Heart right ventricle (tissue), 16 donors: Measurements from ENCODE around the gene JPT2. TPM values are rescaled to one million over a fixed set of nuclear protein-coding genes. Genes with fewer than 3 reads are reported as not detected.
A peak's percentile ranks its signal among the peaks of the same experiment; 100 is the strongest.

Source experiments
- ATAC-seq, 8 donors: fragments of 200-7000 bp; cut with Tn5 transposase; one replicate each; pipeline ENCODE4 v1.9.1; 2020; ENCODE audit warnings: mild to moderate bottlenecking in 8 of 8, moderate library complexity in 8 of 8, moderate number of reproducible peaks in 1 of 8
- DNase-seq, 2 donors: peaks; one replicate each; pipeline ENCODE4 v3.0.0-alpha.2; 2020
- H3K27ac ChIP-seq, 10 donors: fragments of 200-600 bp; sonication (generic) in 2 of 10; one replicate each; pipeline versions ENCODE4 v1.5.0 to v1.8.0; 2020 to 2022; ENCODE audit warnings: mild to moderate bottlenecking in 3 of 10
- H3K27me3 ChIP-seq, 7 donors: fragments of 200-600 bp; one replicate each; pipeline ENCODE4 v1.8.0; 2021 to 2022; ENCODE audit warnings: mild to moderate bottlenecking in 2 of 7
- H3K36me3 ChIP-seq, 9 donors: fragments of 200-600 bp; sonication (generic) in 1 of 9; one replicate each; pipeline versions ENCODE4 v1.5.0 to v1.8.0; 2020 to 2022; ENCODE audit warnings: mild to moderate bottlenecking in 2 of 9
- H3K4me1 ChIP-seq, 9 donors: fragments of 200-600 bp; sonication (generic) in 1 of 9; one replicate each; pipeline versions ENCODE4 v1.5.0 to v1.8.0; 2020 to 2022; ENCODE audit warnings: mild to moderate bottlenecking in 4 of 9
- H3K4me3 ChIP-seq, 10 donors: fragments of 200-600 bp; sonication (generic) in 2 of 10; one replicate each; pipeline versions ENCODE4 v1.5.0 to v1.8.0; 2020 to 2022; ENCODE audit warnings: mild to moderate bottlenecking in 7 of 10, moderate library complexity in 2 of 10
- H3K9me3 ChIP-seq, 11 donors: fragments of 200-600 bp in 10 of 11; sonication (generic) in 2 of 11; one replicate each; pipeline versions ENCODE4 v1.5.0 to v1.8.0; 2013 to 2022; ENCODE audit warnings: mild to moderate bottlenecking in 2 of 11, control low read depth in 1 of 11, moderate library complexity in 1 of 11
- CTCF ChIP-seq, 9 donors: fragments of 200-600 bp; sonication (generic) in 2 of 9; IDR thresholded peaks; one replicate each; pipeline versions ENCODE4 v1.5.0 to v1.8.0; 2021 to 2022; ENCODE audit warnings: antibody characterized with exemption in 9 of 9, mild to moderate bottlenecking in 5 of 9, moderate library complexity in 1 of 9
- WGBS, 2 donors: extraction: QIAGEN DNeasy Blood & Tissue Kit; methylation state at CpG; one replicate each; pipeline ENCODE4 v1.1.7; 2013; ENCODE audit warnings: inconsistent platforms in 1 of 2; 5-methylcytosine and 5-hydroxymethylcytosine counted together
- intact Hi-C, 10 donors: fragments of 100-400 bp; cut with DNase I; formaldehyde crosslinking; loops; one replicate each; pipeline versions ENCODE4 v1.11.1 to v1.14.2; 2022
- polyA plus RNA-seq, 2 donors: library from polyadenylated mRNA; stranded (reverse); fragments of 200-250 nt; gene quantifications; one replicate each; pipeline ENCODE4 v1.2.3, GENCODE V29; 2013
- total RNA-seq, 10 donors: library from RNA; stranded (reverse); fragmentation: NEBNext Ultra II Directional in 3 of 10; extraction: Animal tissue kit (Norgen Biotek cat#: 25700) in 3 of 10; gene quantifications; one replicate each; pipeline versions ENCODE4 v1.2.1 to v1.2.4, GENCODE V29; 2021 to 2023
- donor health status: Arrhythmogenic right ventricular cardiomyopathy.
- donor health status: ischemic (EF 13 %, LVEDD 7.1; RV severe dilation, severe dysfunction).
- donor health status: healthy with polysubstance abuse.
- donor health status: DM: no; HTN: yes; CAD: no.
- donor health status: DM: no; HTN: no; CAD: no.
- donor health status: ischemic (EF 25% LVEDD 6.9; RV normal size, moderate dysfunction).
- donor health status: ischemic (EF 25% LVEDD 5.7; RV mildly dilated, moderate dysfunction).
- donor health status: healthy.
- donor health status: DM: yes; HTN: yes; CAD: no.
- donor health status: Ischemic cardiomyopathy.
- donor health status: ischemic (EF 35%, LVEDD 5.7; RV mildly dilated, moderate dysfunction).
- donor health status: nonischemic (EF 11% LVEDD 7.7; RV severe dilation, severe dysfunction).
- donor health status: DM: yes; HTN: yes; CAD: no.
- donor health status: PGD.
- donor health status: ischemic (EF 29% LVEDD 5.4; RV normal size, mild dysfunction).
- donor health status: nonischemic (EF 23%, LVEDD 6.1; RV moderate dilation, normal function).

The JPT2 gene
- total and polyA plus RNA-seq, 12 donors: 10.0 to 57.5 (median 32.2) TPM

GRCh38 chr16:1734123-1734522 lies 56.0 kb downstream of the JPT2 start:
- Histone ChIP-seq H3K9me3 (no peaks in the 10 kb centered on the region), H3K27me3 (no peaks in the 10 kb centered on the region), H3K36me3 (peaks cover 0 to 61% (median 29%) of the 10 kb centered on the region in 9 donors), H3K4me3 (no peak overlapping the region), H3K27ac (no peak overlapping the region), H3K4me1 (peaks cover 0 to 10% (median 0%) of the 10 kb centered on the region in 9 donors)
- no peak for TF ChIP-seq CTCF (IDR thresholded peaks at IDR 0.05)
- ATAC-seq (peak in 5 of 8 donors; percentile 16 to 56 (median 28)), DNase-seq (no peak)
- intact Hi-C loops: loop anchor here in 1 of 10 donors (10.0 kb wide), 1 partner anchor 61 kb away; the partner anchor contains the start of gene IGFALS
- 94 to 95% methylated on average over 22 of the region's 22 CpGs for WGBS, 2 donors

- intact Hi-C loops: loop anchor here in 1 of 10 donors (10.0 kb wide), 1 partner anchor 60 kb away; the partner anchor contains the start of gene IGFALS
- no peak for DNase-seq
- ATAC-seq: no peak
- Histone ChIP-seq H3K9me3 (no peaks in the 10 kb centered on the region), H3K27me3 (no peaks in the 10 kb centered on the region), H3K4me3 (no peak overlapping the region), H3K27ac (no peak overlapping the region), H3K36me3 (peaks cover 0 to 54% (median 23%) of the 10 kb centered on the region in 9 donors), H3K4me1 (peaks cover 0 to 10% (median 0%) of the 10 kb centered on the region in 9 donors)
- 96% methylated on average over 22 of the region's 22 CpGs for WGBS, 2 donors
- no peak for TF ChIP-seq CTCF (IDR thresholded peaks at IDR 0.05)
Measured at GRCh38 chr16:1734816-1735215, 56.7 kb downstream of the JPT2 start.

GRCh38 chr16:1740234-1740633 lies 62.2 kb downstream of the JPT2 start:
- no peaks in the 10 kb centered on the region for H3K9me3 ChIP-seq
- peaks cover 0 to 3% (median 0%) of the 10 kb centered on the region in 9 donors for H3K4me1 ChIP-seq
- H3K27ac ChIP-seq: no peak overlapping the region
- intact Hi-C loops: no loop called here
- H3K27me3 ChIP-seq: no peaks in the 10 kb centered on the region
- H3K36me3 ChIP-seq: peaks cover 0 to 48% (median 6%) of the 10 kb centered on the region in 9 donors
- no peak for TF ChIP-seq CTCF (IDR thresholded peaks at IDR 0.05)
- WGBS, 2 donors: 96 to 98% methylated on average over 33 of the region's 33 CpGs
- no peak overlapping the region for H3K4me3 ChIP-seq
- DNase-seq (no peak), ATAC-seq (no peak)

GRCh38 chr16:1740781-1741490 lies 62.9 kb downstream of the JPT2 start:
- WGBS, 2 donors: 89 to 92% methylated on average over 30 of the region's 30 CpGs
- TF ChIP-seq CTCF (IDR thresholded peaks at IDR 0.05): no peak
- Histone ChIP-seq H3K4me1 (peaks cover 0 to 3% (median 0%) of the 10 kb centered on the region in 9 donors), H3K27me3 (no peaks in the 10 kb centered on the region), H3K9me3 (no peaks in the 10 kb centered on the region), H3K4me3 (no peak overlapping the region), H3K36me3 (peaks cover 0 to 55% (median 10%) of the 10 kb centered on the region in 9 donors), H3K27ac (no peak overlapping the region)
- intact Hi-C loops: no loop called here
- no peak for DNase-seq
- ATAC-seq: peak in 4 of 8 donors; percentile 7 to 33 (median 14)
